ENCODE results near the gene DCUN1D3. TPM values are rescaled to one million over a fixed set of nuclear protein-coding genes. Genes with fewer than 3 reads are reported as not detected.

The DCUN1D3 gene
- total RNA-seq, 2 donors from 2014 or later, result 7.5 to 14.5 TPM

DNA sequence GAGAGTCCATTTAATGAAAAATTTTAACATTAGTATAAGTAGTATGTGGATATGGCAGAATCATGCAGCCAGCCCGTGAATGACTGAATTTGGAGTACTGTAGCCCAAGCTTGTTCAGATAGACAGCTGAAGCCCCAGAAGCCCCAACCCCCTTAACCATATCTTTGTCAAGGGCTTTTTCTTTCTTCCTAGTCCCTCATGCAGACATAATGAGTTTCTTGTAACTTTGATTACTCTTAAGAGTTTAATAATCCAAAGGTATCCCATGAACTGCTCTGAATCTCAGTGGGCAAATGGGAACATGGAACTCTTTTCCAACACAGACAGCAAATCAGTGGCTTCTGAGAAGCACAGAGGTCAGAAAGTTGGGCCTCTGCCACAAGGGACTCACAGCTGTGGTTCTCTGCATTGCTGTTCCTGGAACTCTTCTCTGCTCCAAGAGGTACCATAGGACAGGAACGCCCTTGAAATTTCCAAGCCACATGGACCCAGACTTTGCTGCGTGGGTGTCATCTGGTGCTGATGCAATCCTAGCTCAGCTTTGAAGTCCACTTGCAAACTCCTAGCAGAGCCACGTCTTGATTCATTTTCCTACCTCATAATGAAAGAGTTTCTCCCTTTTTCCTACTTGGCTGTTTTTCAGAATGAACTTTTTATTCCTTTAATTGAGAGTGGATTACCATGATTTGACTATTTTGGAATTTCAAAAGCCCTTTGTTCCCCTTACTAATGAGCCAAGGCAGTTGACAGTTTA is 18.5 kb upstream of the DCUN1D3 start:
- Histone ChIP-seq H3K27me3 (no peaks in the 10 kb centered on the region), H3K9me3 (no peaks in the 10 kb centered on the region), H3K27ac (no peak overlapping the region), H3K4me3 (no peak overlapping the region), H3K36me3 (replicated peaks in 1 of 2; ENCODE audit: insufficient read depth in 1 of 2, low read depth in 2 of 2) (no peaks in the 10 kb centered on the region), H3K4me1 (no peaks in the 10 kb centered on the region)
- intact Hi-C loops (cut with DNase I), result no loop called here
- 68 to 69% methylated on average over 4 of the region's 4 CpGs for WGBS, 2 donors
- DNase-seq (peak in 3 of 4 donors; percentile 40 to 52 (median 45)), ATAC-seq (peak; percentile 38)
- TF ChIP-seq POLR2A (IDR thresholded peaks at IDR 0.05), result no peak
- TF ChIP-seq, protein P1, sequence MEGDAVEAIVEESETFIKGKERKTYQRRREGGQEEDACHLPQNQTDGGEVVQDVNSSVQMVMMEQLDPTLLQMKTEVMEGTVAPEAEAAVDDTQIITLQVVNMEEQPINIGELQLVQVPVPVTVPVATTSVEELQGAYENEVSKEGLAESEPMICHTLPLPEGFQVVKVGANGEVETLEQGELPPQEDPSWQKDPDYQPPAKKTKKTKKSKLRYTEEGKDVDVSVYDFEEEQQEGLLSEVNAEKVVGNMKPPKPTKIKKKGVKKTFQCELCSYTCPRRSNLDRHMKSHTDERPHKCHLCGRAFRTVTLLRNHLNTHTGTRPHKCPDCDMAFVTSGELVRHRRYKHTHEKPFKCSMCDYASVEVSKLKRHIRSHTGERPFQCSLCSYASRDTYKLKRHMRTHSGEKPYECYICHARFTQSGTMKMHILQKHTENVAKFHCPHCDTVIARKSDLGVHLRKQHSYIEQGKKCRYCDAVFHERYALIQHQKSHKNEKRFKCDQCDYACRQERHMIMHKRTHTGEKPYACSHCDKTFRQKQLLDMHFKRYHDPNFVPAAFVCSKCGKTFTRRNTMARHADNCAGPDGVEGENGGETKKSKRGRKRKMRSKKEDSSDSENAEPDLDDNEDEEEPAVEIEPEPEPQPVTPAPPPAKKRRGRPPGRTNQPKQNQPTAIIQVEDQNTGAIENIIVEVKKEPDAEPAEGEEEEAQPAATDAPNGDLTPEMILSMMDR (IDR thresholded peaks at IDR 0.05), result no peak

DNA sequence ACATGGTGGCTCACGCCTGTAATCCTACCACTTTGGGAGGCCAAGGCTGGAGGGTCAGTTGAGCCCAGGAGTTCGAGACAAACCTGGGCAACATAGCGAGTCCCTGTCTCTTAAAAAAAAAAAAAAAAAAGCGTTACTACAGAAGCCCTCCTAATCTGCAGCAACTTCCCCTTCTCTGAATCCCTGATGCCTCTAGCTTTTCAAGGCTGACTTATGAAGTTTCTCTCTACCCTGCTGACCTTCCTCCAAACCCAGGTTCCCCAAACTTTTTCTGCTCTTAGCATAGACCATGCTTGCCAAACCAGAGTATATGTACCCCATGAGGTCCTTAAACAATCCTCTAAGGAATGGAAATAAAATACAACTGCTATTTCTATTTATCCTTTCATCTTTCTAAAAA is 16.8 kb upstream of the DCUN1D3 start:
- H3K4me3 ChIP-seq, result no peak overlapping the region
- TF ChIP-seq POLR2A (IDR thresholded peaks at IDR 0.05), result no peak
- TF ChIP-seq, protein P1 (IDR thresholded peaks at IDR 0.05), result no peak
- H3K4me1 ChIP-seq, result peaks cover 6% of the 10 kb centered on the region
- ATAC-seq (no peak), DNase-seq (no peak)
- intact Hi-C loops (cut with DNase I), result no loop called here
- no peaks in the 10 kb centered on the region for H3K27me3 ChIP-seq
- no peak overlapping the region for H3K27ac ChIP-seq
- no peaks in the 10 kb centered on the region for H3K9me3 ChIP-seq
- no peaks in the 10 kb centered on the region for H3K36me3 ChIP-seq (replicated peaks in 1 of 2; ENCODE audit: insufficient read depth in 1 of 2, low read depth in 2 of 2)
- 81 to 94% methylated on average over 4 of the region's 4 CpGs for WGBS, 2 donors

DNA sequence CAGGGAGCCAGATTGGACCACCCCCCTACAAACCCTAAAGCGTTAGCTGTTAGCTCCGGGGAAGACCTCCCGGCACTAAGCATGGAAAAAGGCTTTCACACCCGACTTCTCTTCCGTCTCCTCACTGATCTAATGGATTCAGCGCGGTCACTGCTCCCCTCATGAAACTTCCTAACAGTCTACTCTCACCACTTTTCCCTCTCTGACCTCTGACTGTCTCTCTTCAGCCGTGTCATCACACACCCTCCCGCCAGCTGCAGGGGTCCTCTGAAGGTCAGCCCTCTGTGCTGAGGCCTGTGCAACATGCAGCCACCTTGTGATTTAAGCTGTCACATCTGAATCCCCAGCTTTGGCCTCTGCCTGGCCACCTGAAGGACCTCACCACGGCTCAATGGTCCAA is 16.1 kb upstream of the DCUN1D3 start:
- Histone ChIP-seq H3K4me3 (no peak overlapping the region), H3K27me3 (no peaks in the 10 kb centered on the region), H3K4me1 (peaks cover 6% of the 10 kb centered on the region), H3K9me3 (no peaks in the 10 kb centered on the region), H3K36me3 (replicated peaks in 1 of 2; ENCODE audit: insufficient read depth in 1 of 2, low read depth in 2 of 2) (no peaks in the 10 kb centered on the region), H3K27ac (no peak overlapping the region)
- WGBS, 2 donors, result 95 to 100% methylated on average over 10 of the region's 10 CpGs
- DNase-seq (no peak), ATAC-seq (no peak)
- intact Hi-C loops (cut with DNase I), result no loop called here
- TF ChIP-seq, protein P1 (IDR thresholded peaks at IDR 0.05), result no peak
- TF ChIP-seq POLR2A (IDR thresholded peaks at IDR 0.05), result no peak

DNA sequence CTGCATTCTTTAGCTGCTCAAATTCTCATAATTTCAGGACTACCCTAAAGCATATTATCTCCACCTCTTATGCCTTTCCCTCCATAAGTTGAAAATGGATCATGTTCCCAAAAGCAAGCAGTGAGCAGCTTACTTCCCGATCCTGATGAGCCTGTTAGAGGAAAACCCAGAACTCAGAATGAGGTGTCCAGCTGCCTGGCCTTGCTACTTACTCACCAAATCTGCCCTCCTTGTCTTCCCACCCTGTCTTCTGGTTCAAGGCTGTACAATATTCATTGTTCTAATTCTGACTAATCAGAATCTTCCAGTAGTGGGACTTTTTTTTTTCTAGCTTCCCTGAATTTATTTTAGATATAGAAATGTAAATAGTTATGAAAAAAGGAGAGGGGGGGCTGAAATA is 11.2 kb upstream of the DCUN1D3 start:
- TF ChIP-seq POLR2A (IDR thresholded peaks at IDR 0.05), result no peak
- TF ChIP-seq, protein P1 (IDR thresholded peaks at IDR 0.05), result no peak
- 50 to 72% methylated on average over 1 of the region's 1 CpG for WGBS, 2 donors
- H3K36me3 ChIP-seq (replicated peaks in 1 of 2; ENCODE audit: insufficient read depth in 1 of 2, low read depth in 2 of 2), result no peaks in the 10 kb centered on the region
- intact Hi-C loops (cut with DNase I), result no loop called here
- peaks cover 18% of the 10 kb centered on the region for H3K4me1 ChIP-seq
- no peaks in the 10 kb centered on the region for H3K27me3 ChIP-seq
- DNase-seq, result no peak
- H3K4me3 ChIP-seq, result no peak overlapping the region
- no peak for ATAC-seq
- H3K9me3 ChIP-seq, result no peaks in the 10 kb centered on the region
- H3K27ac ChIP-seq, result peak overlapping the region in 1 of 4 donors; percentile 40

Measured in body of pancreas (tissue), 4 donors.